CD4-positive, alpha-beta T cell treated with Interleukin-15 for 1 hour (primary cell): ENCODE results near the gene TMEM184A.
A peak's percentile ranks its signal among the peaks of the same experiment; 100 is the strongest.
"Not testable (repeated sequence)": the region's sequence is repeated elsewhere in the genome, so short reads cannot be mapped to it uniquely, and the experiment has no call there.

Experiments
- DNase-seq: peaks from one replicate; pipeline ENCODE4 v3.0.0-alpha.2; 2020

Gene TMEM184A

GRCh38 chr7:1588978-1589377 is 33.0 kb upstream of the TMEM184A start:
- no peak for DNase-seq

DNA sequence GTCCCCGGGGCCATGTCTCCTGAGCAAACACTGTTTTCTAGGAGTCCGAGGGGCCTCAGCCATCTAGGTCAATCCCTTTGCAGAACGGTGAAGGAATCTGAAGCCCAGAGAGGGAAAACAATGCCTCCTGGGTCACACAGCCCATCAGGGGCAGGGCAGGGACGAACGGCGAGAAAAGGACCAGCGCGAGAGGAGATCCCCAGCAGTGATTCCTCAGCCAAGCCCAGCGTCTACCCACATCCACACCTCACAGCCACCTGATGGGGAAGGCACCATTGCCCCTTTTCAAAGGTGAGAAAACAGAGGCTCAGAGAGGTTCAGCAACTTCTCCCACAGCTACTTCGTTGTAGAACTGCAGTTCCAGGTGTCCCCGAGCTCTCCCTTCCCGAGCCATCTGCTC is 31.7 kb upstream of the TMEM184A start:
- no peak for DNase-seq

DNA sequence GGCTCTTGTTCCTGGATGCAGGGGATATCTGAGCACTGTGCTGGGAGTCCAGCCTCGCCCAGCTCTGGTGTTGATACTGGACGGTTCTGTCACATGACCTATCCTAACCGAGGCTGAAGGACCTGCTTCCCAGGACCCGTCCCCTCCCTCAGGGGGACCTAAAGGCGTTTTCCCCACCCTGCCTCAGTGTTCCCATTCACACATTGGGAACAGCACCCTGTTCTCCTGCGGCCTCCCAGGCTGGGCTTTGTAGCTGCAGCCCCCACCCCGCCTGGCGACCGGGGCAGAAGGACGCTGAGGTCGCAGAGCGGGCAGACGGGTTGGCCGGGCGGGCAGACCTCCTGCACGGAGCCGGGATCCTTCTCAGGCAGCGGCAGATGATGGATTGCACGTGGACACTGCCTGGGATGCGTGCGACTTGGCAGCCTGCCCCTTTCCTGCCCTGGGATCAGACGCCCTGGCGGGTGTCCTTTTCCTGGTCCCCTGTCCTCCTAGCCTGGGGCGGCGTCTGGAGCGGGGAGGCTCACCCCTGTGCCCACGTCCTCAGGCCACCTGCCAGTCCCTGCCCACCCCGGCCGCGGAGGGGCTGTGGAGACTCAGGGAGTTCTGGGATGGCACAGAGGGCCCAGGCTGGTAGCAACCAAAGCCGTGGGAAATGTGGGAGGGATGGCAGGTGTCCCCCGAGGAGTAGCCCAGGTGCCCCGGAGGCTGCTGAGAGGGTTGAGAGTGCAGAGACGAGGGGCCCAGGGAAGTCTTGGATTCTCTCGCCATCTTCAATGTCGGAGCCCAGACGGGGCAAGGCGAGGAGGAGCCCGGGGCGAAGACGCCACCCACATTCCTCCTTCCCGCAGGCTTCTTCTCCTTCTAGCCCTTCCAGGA is 31.1 kb upstream of the TMEM184A start:
- DNase-seq: no peak

DNA sequence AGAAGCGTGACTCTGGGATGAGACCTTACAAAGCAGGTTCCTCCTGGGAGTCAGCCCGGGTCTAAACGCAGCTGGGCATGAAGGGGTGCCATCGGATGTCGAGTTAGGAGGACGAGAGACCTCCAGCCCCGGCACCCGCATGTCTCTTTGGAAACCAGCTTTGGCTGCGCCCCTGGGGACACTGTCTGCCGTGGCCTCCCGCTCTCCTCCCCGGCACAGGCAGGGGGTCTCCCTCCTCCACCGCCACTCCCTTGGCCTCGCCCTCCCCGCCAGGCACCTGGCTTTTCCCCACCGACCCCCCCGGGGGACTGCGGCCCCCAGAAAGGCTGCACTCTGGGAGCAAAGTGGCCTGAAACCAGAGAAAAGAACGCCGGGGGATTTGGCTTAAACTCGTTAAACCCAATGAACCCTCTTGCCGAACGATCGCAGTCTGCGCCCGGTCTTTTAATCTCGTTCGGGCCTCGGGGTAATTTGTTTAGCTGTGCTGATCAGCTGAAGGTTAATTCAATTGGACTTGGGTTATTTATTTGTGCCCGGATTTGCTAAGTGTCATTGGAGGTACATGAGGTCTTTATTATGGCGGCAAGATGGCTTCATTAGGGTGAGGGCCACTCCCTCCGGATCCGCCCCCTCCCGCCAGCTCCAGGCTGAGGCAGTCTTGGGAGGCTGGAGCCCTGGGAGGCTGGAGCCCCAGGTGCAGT is 30.3 kb upstream of the TMEM184A start:
- no peak for DNase-seq

DNA sequence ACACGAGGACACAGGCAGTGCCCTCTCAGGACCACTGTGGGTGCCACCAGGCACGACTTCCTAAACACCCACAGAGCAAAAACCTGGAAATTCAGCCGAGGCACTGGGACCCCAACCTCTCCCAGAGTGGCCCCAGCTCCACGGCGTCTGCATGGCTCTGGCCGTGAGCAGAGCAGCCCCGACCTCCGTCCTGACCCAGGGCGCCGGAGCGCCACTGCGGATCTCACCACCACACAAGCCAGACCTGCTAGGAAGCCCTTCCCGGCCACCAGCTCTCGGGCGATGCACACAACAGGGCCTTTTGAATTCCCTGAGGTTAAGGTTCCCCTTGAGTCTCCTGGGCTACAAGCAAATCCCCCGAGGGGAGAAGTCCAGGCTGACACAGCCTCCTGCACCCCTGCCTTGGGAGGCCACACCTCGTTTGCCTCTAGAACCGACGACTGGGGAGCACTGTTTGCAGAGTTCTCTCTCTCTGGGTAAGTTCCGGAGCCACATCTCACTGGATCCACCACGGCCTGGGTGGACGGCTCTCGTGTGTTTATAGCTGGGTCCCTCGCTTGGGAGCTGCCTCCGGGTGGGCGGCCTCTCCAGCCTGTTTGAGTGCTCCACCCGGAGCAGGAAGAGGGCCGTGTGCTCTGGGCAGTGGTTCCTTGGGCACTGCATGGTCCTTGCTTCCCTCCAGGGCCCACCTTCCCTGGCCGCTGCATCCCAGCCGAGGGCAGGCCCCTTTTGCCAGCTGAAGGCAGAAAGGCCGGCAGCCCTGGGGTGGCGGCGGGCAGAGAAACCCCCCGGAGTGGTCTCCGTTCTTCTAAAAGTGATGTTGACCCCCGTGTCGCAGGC is 29.4 kb upstream of the TMEM184A start:
- no peak for DNase-seq

DNA sequence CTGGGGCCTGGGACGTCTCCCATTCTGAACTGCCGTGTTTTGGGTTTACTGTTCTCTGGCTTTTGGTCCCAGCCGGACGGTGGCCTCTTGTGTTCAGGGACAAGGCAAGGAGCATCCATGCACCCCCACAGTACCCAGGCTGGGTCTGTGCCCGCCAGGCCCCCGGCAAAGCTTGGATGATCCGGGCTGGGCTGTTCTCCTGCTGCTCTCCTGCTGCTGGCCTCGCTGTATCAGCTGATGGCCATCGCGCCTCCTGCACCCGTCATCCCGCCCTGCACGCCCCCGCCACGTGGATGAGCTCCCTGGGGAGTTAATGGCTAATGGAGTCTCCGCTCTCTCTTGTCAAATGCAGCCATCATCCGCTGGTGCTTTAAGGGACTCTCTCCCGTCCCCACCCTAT is 28.7 kb upstream of the TMEM184A start:
- no peak for DNase-seq

DNA sequence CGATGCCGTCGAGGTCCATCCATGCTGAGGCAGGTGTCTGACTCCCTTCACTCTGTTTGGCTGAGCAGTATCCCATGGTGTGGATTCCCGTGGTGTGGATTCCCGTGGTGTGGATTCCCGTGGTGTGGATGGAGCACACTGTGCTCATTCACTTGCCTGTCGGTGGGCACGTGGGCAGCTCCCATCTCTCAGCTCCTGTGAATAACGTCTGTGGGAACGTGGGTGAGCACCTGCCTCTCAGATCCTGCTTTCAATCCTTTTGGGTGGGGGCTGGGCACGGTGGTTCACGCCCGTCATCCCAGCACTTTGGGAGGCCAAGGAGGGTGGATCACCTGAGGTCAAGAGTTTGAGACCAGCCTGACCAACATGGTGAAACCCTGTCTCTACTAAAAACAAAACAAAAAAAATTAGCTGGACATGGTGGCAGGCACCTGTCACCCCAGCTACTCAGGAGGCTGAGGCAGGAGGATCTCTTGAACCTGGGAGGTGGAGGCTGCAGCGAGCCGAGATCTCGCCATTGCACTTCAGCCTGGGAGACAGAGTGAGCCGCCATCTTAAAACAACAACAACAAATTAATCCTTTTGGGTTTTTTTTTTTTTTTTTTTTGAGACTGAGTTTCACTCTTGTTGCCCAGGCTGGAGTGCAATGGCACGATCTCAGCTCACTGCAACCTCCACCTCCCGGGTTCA is 27.4 kb upstream of the TMEM184A start:
- DNase-seq: not testable (repeated sequence)

DNA sequence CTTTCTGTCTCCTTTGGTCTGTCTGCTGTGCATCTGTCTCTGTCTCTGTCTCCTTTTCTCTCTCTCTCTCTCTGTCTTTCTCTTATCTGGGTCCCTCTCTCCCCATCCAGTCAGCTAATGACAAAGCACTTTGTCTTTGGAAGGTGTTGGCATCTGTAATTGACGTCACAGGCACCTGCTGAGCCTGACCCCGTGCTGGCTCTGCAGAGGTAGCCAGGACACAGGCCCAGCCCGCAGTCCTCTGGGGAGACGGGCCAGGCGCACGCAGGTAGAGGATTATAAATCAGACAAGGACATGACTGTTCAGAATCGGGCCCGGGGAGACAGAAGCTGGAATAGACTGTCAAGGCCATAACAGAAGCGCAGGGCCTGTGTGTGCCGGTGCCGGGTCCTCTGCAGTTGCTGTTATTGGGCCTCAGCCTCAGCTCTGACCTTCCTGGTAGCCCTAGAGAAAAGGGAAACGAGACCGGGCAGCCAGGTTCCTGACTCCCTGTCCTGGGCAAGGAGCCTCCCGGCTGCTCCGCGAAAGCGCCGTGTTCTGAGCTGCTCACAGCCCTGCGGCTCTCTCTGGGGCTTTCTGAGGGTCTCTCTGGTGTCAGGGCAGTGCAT is 24.5 kb upstream of the TMEM184A start:
- no peak for DNase-seq

GRCh38 chr7:1579481-1580421 is 23.7 kb upstream of the TMEM184A start:
- peak; percentile 56 for DNase-seq

DNA sequence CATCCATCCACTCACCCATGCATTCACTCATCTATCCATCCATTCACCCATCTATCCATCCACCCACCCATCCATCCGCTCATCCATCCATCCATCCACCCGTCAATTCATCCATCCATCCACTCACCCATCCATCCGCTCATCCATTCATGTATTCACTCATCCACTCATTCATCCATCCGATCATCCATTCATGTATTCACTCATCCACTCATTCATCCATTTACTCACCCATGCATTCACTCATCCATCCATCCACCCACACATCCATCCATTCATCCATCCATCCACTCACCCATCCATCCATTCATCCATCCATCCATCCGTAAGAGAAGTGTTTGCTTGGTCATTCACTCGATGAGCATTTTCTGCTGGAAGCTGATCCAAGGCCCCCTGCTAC is 22.5 kb upstream of the TMEM184A start:
- DNase-seq: no peak

- no peak for DNase-seq
Measured at GRCh38 chr7:1576521-1577253, 20.7 kb upstream of the TMEM184A start.

- no peak for DNase-seq
Measured at GRCh38 chr7:1575809-1576208, 19.8 kb upstream of the TMEM184A start.

DNA sequence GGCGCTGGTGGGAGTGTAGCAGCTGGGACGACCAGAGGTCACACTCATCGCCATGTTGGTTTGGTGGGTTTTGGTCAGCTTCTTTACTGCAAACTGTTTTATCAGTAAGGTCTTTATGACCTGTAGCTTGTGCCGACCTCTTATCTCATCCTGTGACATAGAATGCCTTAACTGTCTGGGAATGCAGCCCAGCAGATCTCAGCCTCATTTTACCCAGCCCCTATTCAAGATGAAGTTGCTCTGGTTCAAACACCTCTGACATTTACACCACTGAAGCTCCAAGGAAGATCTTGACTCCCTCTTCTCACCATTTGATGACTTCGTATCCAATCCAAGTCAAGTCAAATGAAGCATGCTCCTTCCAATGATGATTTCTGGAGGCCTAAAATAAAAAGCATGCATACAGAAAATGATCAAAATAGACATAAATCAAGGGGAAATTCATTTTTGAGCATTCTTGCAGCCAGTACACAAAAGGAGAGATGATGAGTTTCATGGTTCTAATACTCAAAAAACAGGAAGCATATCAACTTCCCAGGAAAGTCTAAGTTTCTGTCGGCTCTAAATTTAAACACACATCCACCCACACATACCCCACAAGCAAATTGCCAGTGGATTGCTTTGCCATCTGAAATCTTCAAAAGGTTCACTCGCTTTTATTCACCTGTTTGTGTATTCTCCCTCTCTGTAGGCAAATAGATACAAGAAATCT is 16.3 kb upstream of the TMEM184A start:
- DNase-seq: no peak

DNA sequence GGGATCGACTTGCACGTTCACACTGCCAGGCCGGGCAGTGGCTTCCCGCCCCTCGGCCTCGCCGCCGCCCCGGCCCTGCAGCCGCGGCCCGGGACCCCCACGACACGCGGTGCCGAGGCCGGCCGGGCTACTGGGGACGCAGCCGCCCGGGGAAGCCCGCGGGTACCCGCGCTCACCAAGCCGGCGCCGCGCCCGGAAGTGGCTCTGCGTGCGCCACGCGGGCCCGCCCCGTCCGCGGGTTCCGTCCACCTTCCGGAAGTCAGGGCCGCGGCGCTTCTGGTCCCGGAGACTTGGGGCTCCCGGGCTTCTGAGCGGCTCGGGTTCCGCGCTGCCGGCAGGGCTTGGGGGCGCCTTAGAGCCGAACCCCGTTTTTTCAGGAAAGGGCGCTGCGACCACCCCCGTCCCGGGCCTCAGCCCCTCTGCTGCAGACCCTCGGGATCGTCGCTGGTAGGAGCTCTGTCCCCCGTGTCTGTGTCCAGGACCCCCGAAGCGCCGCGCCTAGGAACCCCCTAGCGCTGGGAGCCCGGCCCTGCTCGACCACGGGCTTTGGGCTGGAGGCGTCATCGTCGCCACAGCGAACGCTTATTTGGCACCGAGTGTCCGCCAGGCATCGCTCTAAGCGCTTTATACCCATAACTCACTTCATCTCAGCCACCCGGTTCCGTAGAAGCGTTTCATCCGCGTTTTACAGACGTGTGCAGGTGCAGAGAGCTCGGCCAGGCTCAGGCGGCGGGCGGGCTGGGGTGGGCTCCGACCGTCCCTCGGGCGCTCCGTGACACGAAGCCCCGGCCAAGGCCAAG is 14.0 kb upstream of the TMEM184A start, which contains the start of gene PSMG3:
Gene PSMG3, minus strand, starts transcription at position 200 of the 800 bp plus-strand sequence. CDS start 693 bp downstream, outside the sequence.
- peak; percentile 86 for DNase-seq

GRCh38 chr7:1569440-1569832 is 13.4 kb upstream of the TMEM184A start:
- DNase-seq: no peak

GRCh38 chr7:1569016-1569415 is 13.0 kb upstream of the TMEM184A start:
- peak; percentile 48 for DNase-seq

DNA sequence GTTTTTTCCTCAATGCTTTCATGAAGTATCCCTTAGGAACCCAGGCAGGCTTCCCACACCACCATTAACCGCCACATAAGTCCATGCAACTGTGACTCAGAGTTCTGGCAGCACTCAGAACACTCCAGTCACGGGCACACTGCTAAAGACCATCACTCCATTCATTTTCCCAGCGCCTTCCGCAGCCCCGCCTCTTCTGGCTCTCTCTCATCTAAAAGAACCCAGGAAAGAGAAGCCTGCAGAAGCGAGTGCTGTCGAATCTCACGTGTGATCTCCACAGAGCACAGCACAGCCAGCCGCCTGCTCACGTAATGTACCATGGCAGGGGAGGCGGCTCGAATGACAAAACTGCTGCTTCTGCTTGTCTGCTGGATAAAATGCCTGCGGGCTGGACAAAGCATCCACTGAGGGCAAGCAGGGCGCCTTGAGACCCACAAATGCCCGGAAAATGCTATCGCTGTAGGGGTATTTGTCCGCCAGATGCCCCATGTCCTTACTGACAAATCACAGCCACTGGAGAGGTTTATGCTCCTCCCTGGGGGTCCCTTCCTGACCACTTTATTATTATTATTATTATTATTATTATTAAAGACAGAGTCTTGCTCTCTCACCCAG is 12.0 kb upstream of the TMEM184A start:
- no peak for DNase-seq
